ENCODE results near the gene ZNF407. TPM values are rescaled to one million over a fixed set of nuclear protein-coding genes. Genes with fewer than 3 reads are reported as not detected.

Gene ZNF407
- total RNA-seq, 1 experiment from 2014 or later: 15.9 TPM

GRCh38 chr18:75075429-75075841 is 477.8 kb downstream of the ZNF407 start:
- Histone ChIP-seq H3K4me1 (ENCODE audit: insufficient read depth, low read length, poor library complexity, severe bottlenecking) (peaks cover 8% of the 10 kb centered on the region), H3K27ac (ENCODE audit: low read depth, low read length, poor library complexity, severe bottlenecking) (no peak overlapping the region), H3K4me3 (ENCODE audit: low read depth, low read length, poor library complexity, severe bottlenecking) (no peak overlapping the region), H3K27me3 (replicated peaks; ENCODE audit: insufficient read depth, low read depth, low read length, poor library complexity) (no peaks in the 10 kb centered on the region), H3K36me3 (ENCODE audit: insufficient read depth, low read length, poor library complexity, severe bottlenecking) (no peaks in the 10 kb centered on the region), H3K9me3 (ENCODE audit: low read depth, low read length, poor library complexity, severe bottlenecking) (no peaks in the 10 kb centered on the region)
- intact Hi-C loops (cut with micrococcal nuclease; ENCODE audit: unreplicated experiment): no loop called here
- no peak for DNase-seq (ENCODE audit: low spot score)
- TF ChIP-seq CTCF (conservative IDR thresholded peaks at IDR 0.05; ENCODE audit: low read depth, low read length) (no peak), EZH2 (IDR thresholded peaks at IDR 0.05; ENCODE audit: borderline replicate concordance, low read depth, low read length, poor library complexity, severe bottlenecking) (no peak)
- CTCF ChIA-PET: no interaction called here
- BruUV-seq (replicated peaks): no TSS peak
- POLR2A ChIA-PET (ENCODE audit: low non-redundant PET): no interaction called here

GRCh38 chr18:75076286-75076685 is 478.6 kb downstream of the ZNF407 start:
- no TSS peak for BruUV-seq (replicated peaks)
- Histone ChIP-seq H3K4me1 (ENCODE audit: insufficient read depth, low read length, poor library complexity, severe bottlenecking) (no peaks in the 10 kb centered on the region), H3K4me3 (ENCODE audit: low read depth, low read length, poor library complexity, severe bottlenecking) (no peak overlapping the region), H3K27ac (ENCODE audit: low read depth, low read length, poor library complexity, severe bottlenecking) (no peak overlapping the region), H3K9me3 (ENCODE audit: low read depth, low read length, poor library complexity, severe bottlenecking) (no peaks in the 10 kb centered on the region), H3K27me3 (replicated peaks; ENCODE audit: insufficient read depth, low read depth, low read length, poor library complexity) (no peaks in the 10 kb centered on the region), H3K36me3 (ENCODE audit: insufficient read depth, low read length, poor library complexity, severe bottlenecking) (no peaks in the 10 kb centered on the region)
- POLR2A ChIA-PET (ENCODE audit: low non-redundant PET): no interaction called here
- intact Hi-C loops (cut with micrococcal nuclease; ENCODE audit: unreplicated experiment): no loop called here
- no peak for DNase-seq (ENCODE audit: low spot score)
- TF ChIP-seq CTCF (conservative IDR thresholded peaks at IDR 0.05; ENCODE audit: low read depth, low read length) (no peak), EZH2 (IDR thresholded peaks at IDR 0.05; ENCODE audit: borderline replicate concordance, low read depth, low read length, poor library complexity, severe bottlenecking) (no peak)
- CTCF ChIA-PET: no interaction called here

GRCh38 chr18:75081486-75081885 is 483.8 kb downstream of the ZNF407 start:
- H3K36me3 ChIP-seq (ENCODE audit: insufficient read depth, low read length, poor library complexity, severe bottlenecking): no peaks in the 10 kb centered on the region
- H3K4me3 ChIP-seq (ENCODE audit: low read depth, low read length, poor library complexity, severe bottlenecking): no peak overlapping the region
- no peak for DNase-seq (ENCODE audit: low spot score)
- TF ChIP-seq EZH2 (IDR thresholded peaks at IDR 0.05; ENCODE audit: borderline replicate concordance, low read depth, low read length, poor library complexity, severe bottlenecking): no peak
- ChIA-PET POLR2A (ENCODE audit: low non-redundant PET) (no interaction called here), CTCF (no interaction called here)
- no peaks in the 10 kb centered on the region for H3K27me3 ChIP-seq (replicated peaks; ENCODE audit: insufficient read depth, low read depth, low read length, poor library complexity)
- intact Hi-C loops (cut with micrococcal nuclease; ENCODE audit: unreplicated experiment): no loop called here
- no peaks in the 10 kb centered on the region for H3K4me1 ChIP-seq (ENCODE audit: insufficient read depth, low read length, poor library complexity, severe bottlenecking)
- BruUV-seq (replicated peaks): no TSS peak
- no peaks in the 10 kb centered on the region for H3K9me3 ChIP-seq (ENCODE audit: low read depth, low read length, poor library complexity, severe bottlenecking)
- no peak overlapping the region for H3K27ac ChIP-seq (ENCODE audit: low read depth, low read length, poor library complexity, severe bottlenecking)

GRCh38 chr18:75083131-75083530 is 485.5 kb downstream of the ZNF407 start:
- TF ChIP-seq CTCF (conservative IDR thresholded peaks at IDR 0.05; ENCODE audit: low read depth, low read length): no peak
- no peak for TF ChIP-seq EZH2 (IDR thresholded peaks at IDR 0.05; ENCODE audit: borderline replicate concordance, low read depth, low read length, poor library complexity, severe bottlenecking)
- intact Hi-C loops (cut with micrococcal nuclease; ENCODE audit: unreplicated experiment): no loop called here
- Histone ChIP-seq H3K36me3 (ENCODE audit: insufficient read depth, low read length, poor library complexity, severe bottlenecking) (no peaks in the 10 kb centered on the region), H3K27ac (ENCODE audit: low read depth, low read length, poor library complexity, severe bottlenecking) (no peak overlapping the region), H3K9me3 (ENCODE audit: low read depth, low read length, poor library complexity, severe bottlenecking) (no peaks in the 10 kb centered on the region), H3K27me3 (replicated peaks; ENCODE audit: insufficient read depth, low read depth, low read length, poor library complexity) (no peaks in the 10 kb centered on the region), H3K4me3 (ENCODE audit: low read depth, low read length, poor library complexity, severe bottlenecking) (no peak overlapping the region), H3K4me1 (ENCODE audit: insufficient read depth, low read length, poor library complexity, severe bottlenecking) (no peaks in the 10 kb centered on the region)
- no peak for DNase-seq (ENCODE audit: low spot score)
- POLR2A ChIA-PET (ENCODE audit: low non-redundant PET): interaction anchor here (0.6 kb wide), 1 partner anchor 399 kb away, joined by 6 read pairs; no protein-coding TSS in a partner anchor
- CTCF ChIA-PET: no interaction called here
- BruUV-seq (replicated peaks): no TSS peak

All from A673 (cell line).